GM12878 (cell line): ENCODE data around the gene ELP4. TPM values are rescaled to one million over a fixed set of nuclear protein-coding genes. Genes with fewer than 3 reads are reported as not detected.

Experiments used
- ATAC-seq: fragments of 200-7000 bp; cut with Tn5 transposase; 3 replicates; pipeline ENCODE4 v1.9.1; 2020; ENCODE audit warnings: mild to moderate bottlenecking, moderate library complexity
- BruUV-seq: library from RNA; stranded (reverse); fragments of 400-500 nt; replicated peaks from 2 replicates; lab custom pipeline; 2021; lab: Mats Ljungman, UMichigan
- CTCF ChIA-PET: fragments of 300-600 bp; sonication (Branson Sonifier 250); formaldehyde crosslinking; extraction: SDS; loops from one replicate; lab custom pipeline; 2021; ENCODE audit warnings: inconsistent platforms; lab: Yijun Ruan, JAX
- POLR2A ChIA-PET: fragments of 350-600 bp; formaldehyde crosslinking; extraction: SDS; loops from one replicate; lab custom pipeline; 2021; ENCODE audit warnings: inconsistent platforms; lab: Charles Lee
- RAD21 ChIA-PET: fragments of 300-600 bp; sonication (Branson Sonifier 250); formaldehyde crosslinking; loops from one replicate; lab custom pipeline; 2023; ENCODE audit warnings: antibody characterized with exemption; ENCODE audit not compliant: unreplicated experiment; lab: Charles Lee
- SMC1A ChIA-PET: fragments of 300-600 bp; sonication (Branson Sonifier 250); formaldehyde crosslinking; loops from one replicate; lab custom pipeline; 2023; ENCODE audit not compliant: unreplicated experiment, uncharacterized antibody; lab: Charles Lee
- DNase-seq: peaks from one replicate; pipeline ENCODE4 v3.0.0-alpha.2; 2011; ENCODE audit warnings: low read depth, low spot score
- FAIRE-seq: peaks from 3 replicates; lab custom pipeline; 2011; peaks lifted over from hg19 to GRCh38; lab: Jason Lieb, UNC
- H2AFZ ChIP-seq: 2 replicates; pipeline ENCODE4 v1.6.0; 2011; ENCODE audit warnings: low read depth, low read length, control low read depth; ENCODE audit not compliant: control insufficient read depth
- H3K27ac ChIP-seq: 2 replicates; pipeline ENCODE4 v1.5.1; 2011; ENCODE audit warnings: control low read depth; ENCODE audit not compliant: control insufficient read depth, insufficient read depth
- H3K27me3 ChIP-seq, 2 experiments: replicated peaks in 1 of 2; 2 replicates each; pipeline versions ENCODE4 v1.6.0 to v1.6.1; 2011; ENCODE audit warnings: low read length in 1 of 2; ENCODE audit not compliant: control insufficient read depth in 2 of 2, insufficient read depth in 2 of 2
- H3K36me3 ChIP-seq, 2 experiments: 2 replicates each; pipeline ENCODE4 v1.5.1; 2011; ENCODE audit warnings: low read length in 1 of 2; ENCODE audit not compliant: control insufficient read depth in 2 of 2, insufficient read depth in 2 of 2
- H3K4me1 ChIP-seq: 2 replicates; pipeline ENCODE4 v1.6.1; 2011; ENCODE audit warnings: mild to moderate bottlenecking, low read length, moderate library complexity, mixed read lengths; ENCODE audit not compliant: control insufficient read depth, insufficient read depth
- H3K4me2 ChIP-seq: 2 replicates; pipeline ENCODE4 v1.6.0; 2011; ENCODE audit warnings: control low read depth; ENCODE audit not compliant: control insufficient read depth, insufficient read depth
- H3K4me3 ChIP-seq: fragments of 200-600 bp; sonication (generic); 2 replicates; pipeline ENCODE4 v1.5.1; 2016
- H3K79me2 ChIP-seq: 2 replicates; pipeline ENCODE4 v1.6.0; 2011; ENCODE audit warnings: low read length; ENCODE audit not compliant: control insufficient read depth, insufficient read depth
- H3K9ac ChIP-seq: 2 replicates; pipeline ENCODE4 v1.8.0; 2011; ENCODE audit warnings: low read length, control low read depth, mixed read lengths; ENCODE audit not compliant: control insufficient read depth, insufficient read depth
- H3K9me3 ChIP-seq: replicated peaks from 3 replicates; pipeline ENCODE4 v1.5.1; 2011; ENCODE audit warnings: mild to moderate bottlenecking, low read length; ENCODE audit not compliant: control insufficient read depth, insufficient read depth
- H4K20me1 ChIP-seq: 2 replicates; pipeline ENCODE4 v1.6.0; 2011; ENCODE audit not compliant: control insufficient read depth, insufficient read depth
- BRCA1 ChIP-seq: IDR thresholded peaks from 2 replicates; pipeline ENCODE4 v1.6.1; 2011; ENCODE audit warnings: low read depth, low read length, improper control_type of control experiment
- CHD2 ChIP-seq: IDR thresholded peaks from 2 replicates; pipeline ENCODE4 v1.6.1; 2011; ENCODE audit warnings: low read depth, low read length, improper control_type of control experiment, borderline replicate concordance
- CREB1 ChIP-seq: IDR thresholded peaks from 2 replicates; pipeline ENCODE4 v1.6.1; 2012; ENCODE audit warnings: low read depth, mild to moderate bottlenecking, inconsistent platforms
- EED ChIP-seq: sonication (generic); IDR thresholded peaks from 2 replicates; pipeline ENCODE4 v1.6.1; 2016; ENCODE audit warnings: antibody characterized with exemption, low read depth
- GATAD2B ChIP-seq: fragments of 450-650 bp; conservative IDR thresholded peaks from 2 replicates; pipeline ENCODE4 v1.6.1; 2017; ENCODE audit warnings: low read depth, mild to moderate bottlenecking, moderate library complexity
- HSF1 ChIP-seq: fragments of 150-350 bp; IDR thresholded peaks from 2 replicates; pipeline ENCODE4 v1.6.1; 2014; ENCODE audit warnings: mild to moderate bottlenecking, low read depth, low read length
- IRF4 ChIP-seq: IDR thresholded peaks from 2 replicates; pipeline ENCODE4 v1.6.1; 2011; ENCODE audit warnings: low read depth, low read length
- MEF2B ChIP-seq: fragments of 450-650 bp; IDR thresholded peaks from 2 replicates; pipeline ENCODE4 v1.6.1; 2018; ENCODE audit warnings: mild to moderate bottlenecking, moderate library complexity; ENCODE audit not compliant: partially characterized antibody, poor library complexity, severe bottlenecking
- NR2F1 ChIP-seq: fragments of 450-650 bp; conservative IDR thresholded peaks from 2 replicates; pipeline ENCODE4 v1.6.1; 2017; ENCODE audit warnings: mild to moderate bottlenecking
- PAX8 ChIP-seq: fragments of 450-650 bp; IDR thresholded peaks from 2 replicates; pipeline ENCODE4 v1.6.1; 2017; ENCODE audit warnings: mild to moderate bottlenecking, moderate library complexity
- PKNOX1 ChIP-seq: fragments of 450-650 bp; IDR thresholded peaks from 2 replicates; pipeline ENCODE4 v1.6.1; 2016; ENCODE audit warnings: mild to moderate bottlenecking
- POU2F2 ChIP-seq: IDR thresholded peaks from 3 replicates; pipeline ENCODE4 v1.6.1; 2011; ENCODE audit warnings: low read depth, mild to moderate bottlenecking, low read length, borderline replicate concordance
- RAD21 ChIP-seq: IDR thresholded peaks from 2 replicates; pipeline ENCODE4 v1.6.1; 2011; ENCODE audit warnings: mild to moderate bottlenecking, low read depth, low read length, moderate library complexity; ENCODE audit not compliant: insufficient read depth
- SMAD1 ChIP-seq: fragments of 450-650 bp; IDR thresholded peaks from 2 replicates; pipeline ENCODE4 v1.6.1; 2018; ENCODE audit warnings: mild to moderate bottlenecking, low read depth; ENCODE audit not compliant: partially characterized antibody
- TCF3 ChIP-seq: IDR thresholded peaks from 2 replicates; pipeline ENCODE4 v1.6.1; 2012; ENCODE audit warnings: low read depth, mild to moderate bottlenecking, low read length, borderline replicate concordance; ENCODE audit not compliant: insufficient read depth
- YY1 ChIP-seq: IDR thresholded peaks from 2 replicates; pipeline ENCODE4 v1.6.1; 2011; ENCODE audit warnings: low read depth, mild to moderate bottlenecking, low read length
- ZBTB33 ChIP-seq: fragments of 450-650 bp; IDR thresholded peaks from 2 replicates; pipeline ENCODE4 v1.6.1; 2017; ENCODE audit warnings: mild to moderate bottlenecking
- ZNF384 ChIP-seq: IDR thresholded peaks from 2 replicates; pipeline ENCODE4 v1.6.1; 2012; ENCODE audit warnings: low read depth, mild to moderate bottlenecking, low read length, improper control_type of control experiment, borderline replicate concordance
- WGBS: methylation state at CpG from one replicate; pipeline ENCODE4 v1.1.6; 2016; ENCODE audit warnings: low lambda C conversion rate; ENCODE audit not compliant: insufficient replicate concordance, insufficient coverage; ENCODE audit errors: missing lambda C conversion rate; 5-methylcytosine and 5-hydroxymethylcytosine counted together
- in situ Hi-C: fragments of 300-500 bp; cut with MboI; formaldehyde crosslinking; loops from 9 replicates; pipeline ENCODE4 v1.14.3; 2018; ENCODE audit warnings: mixed read lengths
- intact Hi-C: fragments of 100-400 bp; cut with micrococcal nuclease; formaldehyde crosslinking; loops from one replicate; pipeline ENCODE4 v1.14.2; 2022; ENCODE audit not compliant: unreplicated experiment
- polyA plus RNA-seq, 11 experiments: library from polyadenylated mRNA; depleted of rRNA in 4 of 11; unstranded in 6 of 11; stranded (reverse) in 5 of 11; fragments of >200 nt; fragmentation: Nextera tagmentation in 4 of 11; fragmentation: Illumina TruSeq in 1 of 11; extraction: Ambion mirVana in 4 of 11; extraction: Trizol in 1 of 11; gene quantifications; 1 replicate in 1 of 11; 2 replicates in 10 of 11; pipeline versions ENCODE4 v1.2.1 to v1.2.3, GENCODE V29; 2011 to 2016; ENCODE audit warnings: inconsistent platforms in 2 of 11, missing spikeins in 2 of 11, low read depth in 1 of 11
- total RNA-seq, 4 experiments: library from RNA; depleted of rRNA in 3 of 4; stranded (reverse); fragments of >200 nt in 3 of 4; fragmentation: Illumina TruSeq in 1 of 4; extraction: Trizol in 1 of 4; gene quantifications; 2 replicates each; pipeline versions ENCODE4 v1.2.1 to v1.2.3, GENCODE V29; 2013 to 2021

ELP4 gene
- total and polyA plus RNA-seq, 10 of the 15 experiments (the other 5 are each of a cell fraction or from before 2014, with no cell fraction given) = 17.7 to 36.1 (median 27.0) TPM

GRCh38 chr11:31620434-31620833, 110.9 kb downstream of the ELP4 start (continued):
- TF ChIP-seq RAD21 = no peak
- TF ChIP-seq POU2F2 = no peak
- TF ChIP-seq YY1 = no peak

- no peak overlapping the region for H3K27ac ChIP-seq
- H3K9ac ChIP-seq = no peak overlapping the region
- no peaks in the 10 kb centered on the region; a peak in 1 of 4 replicates for H3K36me3 ChIP-seq
- no peaks in the 10 kb centered on the region for H3K27me3 ChIP-seq
- TF ChIP-seq MEF2B (no peak), HSF1 (no peak), ZBTB33 (no peak), PAX8 (no peak), GATAD2B (no peak), ZNF384 (no peak), PKNOX1 (no peak), TCF3 (no peak), CREB1 (no peak), NR2F1 (no peak), EED (no peak), CHD2 (no peak), IRF4 (no peak), BRCA1 (no peak), SMAD1 (no peak)
- no peaks in the 10 kb centered on the region for H4K20me1 ChIP-seq
- intact Hi-C loops = no loop called here
- RAD21 ChIA-PET = no interaction called here
- SMC1A ChIA-PET = interaction anchor here (1.1 kb wide), 1 partner anchor 15 kb away, joined by 4 read pairs; no protein-coding TSS in a partner anchor
- CTCF ChIA-PET = interaction anchor here (4.5 kb wide), 1 partner anchor 15 kb away, joined by 34 read pairs; no protein-coding TSS in a partner anchor
- H2AFZ ChIP-seq = no peak overlapping the region
- no peaks in the 10 kb centered on the region for H3K9me3 ChIP-seq
- POLR2A ChIA-PET = no interaction called here
- WGBS = 100% methylated on average over 1 of the region's 1 CpG
- no peak for ATAC-seq
- BruUV-seq = no TSS peak
- H3K4me1 ChIP-seq = no peaks in the 10 kb centered on the region
- no peaks in the 10 kb centered on the region for H3K79me2 ChIP-seq
- no peak overlapping the region for H3K4me3 ChIP-seq
- no peak for FAIRE-seq
- in situ Hi-C loops = no loop called here
- no peak overlapping the region for H3K4me2 ChIP-seq
- no peak for DNase-seq
These were observed 116.3 kb downstream of the ELP4 start for GRCh38 chr11:31625868-31626267.
